ENCODE data around the gene TAPT1. TPM values are rescaled to one million over a fixed set of nuclear protein-coding genes. Genes with fewer than 3 reads are reported as not detected.

The TAPT1 gene
- total RNA-seq, 1 donor = 21.1 TPM

GRCh38 chr4:16129336-16129735 lies 96.9 kb downstream of the TAPT1 start:
- TF ChIP-seq CTCF (IDR thresholded peaks at IDR 0.05; ENCODE audit: insufficient read depth, low read length) = no peak
- H3K4me3 ChIP-seq (ENCODE audit: low read depth, low read length) = no peak overlapping the region
- no peak for DNase-seq (ENCODE audit: low read depth)

GRCh38 chr4:16126714-16127113 lies 99.6 kb downstream of the TAPT1 start:
- H3K4me3 ChIP-seq (ENCODE audit: low read depth, low read length) = no peak overlapping the region
- TF ChIP-seq CTCF (IDR thresholded peaks at IDR 0.05; ENCODE audit: insufficient read depth, low read length) = no peak
- DNase-seq (ENCODE audit: low read depth) = no peak

- H3K4me3 ChIP-seq (ENCODE audit: low read depth, low read length) = no peak overlapping the region
- DNase-seq (ENCODE audit: low read depth) = no peak
- TF ChIP-seq CTCF (IDR thresholded peaks at IDR 0.05; ENCODE audit: insufficient read depth, low read length) = no peak
Measured at GRCh38 chr4:16125571-16126445, 100.5 kb downstream of the TAPT1 start.

GRCh38 chr4:16124232-16124631 lies 102.0 kb downstream of the TAPT1 start:
- no peak for DNase-seq (ENCODE audit: low read depth)
- no peak overlapping the region for H3K4me3 ChIP-seq (ENCODE audit: low read depth, low read length)
- no peak for TF ChIP-seq CTCF (IDR thresholded peaks at IDR 0.05; ENCODE audit: insufficient read depth, low read length)

GRCh38 chr4:16123356-16124084 lies 102.8 kb downstream of the TAPT1 start:
- TF ChIP-seq CTCF (IDR thresholded peaks at IDR 0.05; ENCODE audit: insufficient read depth, low read length) = no peak
- H3K4me3 ChIP-seq (ENCODE audit: low read depth, low read length) = no peak overlapping the region
- no peak for DNase-seq (ENCODE audit: low read depth)

- no peak for DNase-seq (ENCODE audit: low read depth)
Measured at GRCh38 chr4:16122784-16123183, 103.5 kb downstream of the TAPT1 start.

More at GRCh38 chr4:16122784-16123183, 103.5 kb downstream of the TAPT1 start:
- H3K4me3 ChIP-seq (ENCODE audit: low read depth, low read length) = no peak overlapping the region
- TF ChIP-seq CTCF (IDR thresholded peaks at IDR 0.05; ENCODE audit: insufficient read depth, low read length) = no peak
